AG20443 (cell line): ENCODE results near the gene ST3GAL5.

Source experiments
- DNase-seq: peaks from one replicate; pipeline ENCODE4 v3.0.0; 2012; ENCODE audit warnings: low spot score, mixed read lengths

ST3GAL5 gene

DNA sequence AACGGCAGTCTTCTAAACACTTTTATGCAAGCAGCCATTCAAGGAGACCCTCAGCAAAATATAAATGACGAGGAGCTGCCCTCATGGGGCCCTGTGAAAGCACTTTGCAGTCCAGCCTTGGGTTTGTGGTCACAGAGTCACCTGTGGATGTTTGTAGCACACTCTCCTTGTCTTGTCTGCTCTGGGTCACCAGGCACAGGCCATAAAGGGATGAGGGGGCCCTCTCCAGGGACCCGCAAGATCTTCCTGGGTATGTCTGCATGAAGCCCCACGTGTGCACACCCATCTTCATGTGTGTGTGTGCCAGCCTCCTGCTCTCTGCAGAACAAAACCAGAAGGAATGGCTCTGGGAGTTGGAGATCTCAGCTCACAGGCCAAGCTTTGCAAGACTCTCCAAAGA lies 98.8 kb downstream of the ST3GAL5 start:
- no peak for DNase-seq

GRCh38 chr2:85789271-85789670 lies 99.5 kb downstream of the ST3GAL5 start:
- DNase-seq = no peak

- no peak for DNase-seq
Observed at GRCh38 chr2:85788603-85789002, 100.2 kb downstream of the ST3GAL5 start.

GRCh38 chr2:85787981-85788340 lies 100.8 kb downstream of the ST3GAL5 start:
- DNase-seq = no peak

DNA sequence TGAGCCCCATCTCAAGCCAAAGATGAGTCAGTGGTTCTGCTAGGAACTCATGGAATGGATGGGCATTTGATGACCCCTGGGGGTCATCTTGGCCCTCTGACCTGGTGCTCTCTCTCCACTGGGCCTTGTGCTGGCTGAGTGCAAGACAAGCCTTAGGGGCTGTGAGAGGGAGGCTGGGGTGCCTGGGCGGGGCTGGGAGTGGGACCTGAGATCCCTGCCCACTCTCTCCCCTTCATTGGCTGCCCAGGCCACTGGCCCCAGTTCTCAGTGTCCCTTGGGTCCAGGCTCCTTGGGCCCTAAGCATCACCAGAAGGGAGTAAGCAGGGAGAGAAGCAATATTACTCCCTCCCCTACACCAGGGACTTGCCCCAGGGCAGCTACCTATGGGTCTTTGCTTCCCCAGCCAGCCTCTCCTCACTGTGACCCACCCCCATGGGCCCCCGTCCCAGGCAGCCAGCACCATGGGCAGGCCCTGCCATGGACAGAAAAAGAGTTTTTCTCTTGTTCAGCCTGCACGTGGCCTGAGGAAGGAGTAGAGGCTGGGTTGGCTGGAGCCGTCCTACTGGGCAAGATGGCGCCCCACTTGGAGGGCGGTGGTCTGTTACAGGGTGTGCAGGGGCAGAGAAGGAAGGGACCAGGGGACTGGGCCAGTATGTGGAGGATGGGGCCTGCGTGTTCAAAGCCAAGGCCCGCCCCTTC lies 101.4 kb downstream of the ST3GAL5 start:
- no peak for DNase-seq
